Sigmoid colon (tissue), 4 donors: ENCODE results near the gene TIAM1.

Experiments used
- CTCF ChIP-seq, 4 experiments: fragments of 450-650 bp in 3 of 4; fragments of 200-600 bp in 1 of 4; IDR thresholded peaks; one replicate each; pipeline ENCODE4 v1.5.1; 2016 to 2019; ENCODE audit warnings: antibody characterized with exemption in 4 of 4, mild to moderate bottlenecking in 3 of 4, moderate library complexity in 2 of 4
- POLR2A ChIP-seq, 2 donors: fragments of 450-650 bp; IDR thresholded peaks; one replicate each; pipeline ENCODE4 v1.6.1; 2016; ENCODE audit warnings: antibody characterized with exemption in 2 of 2, mild to moderate bottlenecking in 2 of 2, moderate library complexity in 2 of 2
- POLR2AphosphoS5 ChIP-seq, 4 donors: sonication (generic); formaldehyde crosslinking; IDR thresholded peaks; one replicate each; pipeline ENCODE4 v1.6.1; 2017; ENCODE audit warnings: antibody characterized with exemption in 4 of 4

GRCh38 chr21:31308584-31308983, 35.5 kb downstream of the TIAM1 start:
- TF ChIP-seq CTCF (IDR thresholded peaks at IDR 0.05) = no peak
- no peak for TF ChIP-seq POLR2A (IDR thresholded peaks at IDR 0.05)
- TF ChIP-seq POLR2AphosphoS5 (IDR thresholded peaks at IDR 0.05) = no peak
